ENCODE data around the gene PRSS36. TPM values are rescaled to one million over a fixed set of nuclear protein-coding genes. Genes with fewer than 3 reads are reported as not detected.

PRSS36 gene
- total RNA-seq (2021) (0.48 to 1.5 TPM (median 1.3 TPM) in 3 replicates), Bru-seq, nascent RNA (percentile 26 among the genes with signal in this experiment)
- long read RNA-seq, experiment 1, partial matches to known transcripts = 0 of 2 reads
- long read RNA-seq, experiment 1, other reads (novel, unspliced or antisense) = 2 of 2 reads
- long read RNA-seq, experiment 2, partial matches to known transcripts = 1 of 3 reads
- long read RNA-seq, experiment 2, other reads (novel, unspliced or antisense) = 2 of 3 reads
- long read RNA-seq, experiment 3 = 0 reads

GRCh38 chr16:31149894-31150890 is at the start of gene PRSS36:
PRSS36 (minus strand) TSS chr16:31150066; CDS start chr16:31150035, 31 bp downstream.
- DNase-seq (ENCODE audit: low spot score) (no peak), ATAC-seq (no peak)
- peaks cover 28% of the 10 kb centered on the region for H3K27me3 Mint-ChIP-seq (ENCODE audit: low read depth)
- H3K36me3 Mint-ChIP-seq = no peaks in the 10 kb centered on the region
- TF ChIP-seq CREB1 (CRISPR knock-in tag; IDR thresholded peaks at IDR 0.05) (no peak), FOXP1 (CRISPR knock-in tag; IDR thresholded peaks at IDR 0.05; ENCODE audit: borderline replicate concordance) (no peak), ZSCAN18 (CRISPR knock-in tag; IDR thresholded peaks at IDR 0.05) (no peak), ZBTB21 (CRISPR knock-in tag; IDR thresholded peaks at IDR 0.05; ENCODE audit: borderline replicate concordance) (no peak), USF2 (CRISPR knock-in tag; IDR thresholded peaks at IDR 0.05) (no peak), ZNF121 (CRISPR knock-in tag; IDR thresholded peaks at IDR 0.05) (no peak), NR3C1 (CRISPR knock-in tag; conservative IDR thresholded peaks at IDR 0.05; ENCODE audit: low read depth) (no peak), ZNF219 (CRISPR knock-in tag; IDR thresholded peaks at IDR 0.05; ENCODE audit: borderline replicate concordance) (no peak), SMAD4 (CRISPR knock-in tag; IDR thresholded peaks at IDR 0.05) (no peak), CREM (CRISPR knock-in tag; IDR thresholded peaks at IDR 0.05) (no peak), MYBL2 (CRISPR knock-in tag; IDR thresholded peaks at IDR 0.05) (no peak), ZBTB43 (CRISPR knock-in tag; IDR thresholded peaks at IDR 0.05) (no peak), AFF4 (CRISPR knock-in tag; IDR thresholded peaks at IDR 0.05; ENCODE audit: borderline replicate concordance) (no peak), NR1H2 (CRISPR knock-in tag; IDR thresholded peaks at IDR 0.05) (no peak), RORB (CRISPR knock-in tag; IDR thresholded peaks at IDR 0.05) (no peak), FOXK1 (CRISPR knock-in tag; IDR thresholded peaks at IDR 0.05) (no peak), ZNF317 (CRISPR knock-in tag; IDR thresholded peaks at IDR 0.05; ENCODE audit: borderline replicate concordance, low read depth) (no peak)
- H3K4me1 Mint-ChIP-seq = peaks cover 20% of the 10 kb centered on the region
- H3K4me3 Mint-ChIP-seq = peak within 1 kb of the TSS; percentile 18
- ChIA-PET POLR2A (no interaction called here), CTCF (interaction anchor here (1.4 kb wide), 1 partner anchor 8 kb away, joined by 7 read pairs; no protein-coding TSS in a partner anchor)
- H3K27ac Mint-ChIP-seq = no peak within 1 kb of the TSS
- no peaks in the 10 kb centered on the region for H3K9me3 Mint-ChIP-seq
